Activated CD4-positive, alpha-beta T cell treated with anti-CD3 and anti-CD28 coated beads, Interleukin-2, amount 50 U/mL, for 1 hour (primary cell): Measurements from ENCODE around the gene LBHD2.
"Not testable (repeated sequence)": the region's sequence is repeated elsewhere in the genome, so short reads cannot be mapped to it uniquely, and the experiment has no call there.

Source experiments
- DNase-seq: peaks from one replicate; pipeline ENCODE4 v3.0.0-alpha.2; 2020

The LBHD2 gene

GRCh38 chr14:103104654-103105452 lies 20.8 kb downstream of the LBHD2 start:
- peak; percentile 78 for DNase-seq

- no peak for DNase-seq
These were observed 21.7 kb downstream of the LBHD2 start for GRCh38 chr14:103105580-103106150.

- DNase-seq: no peak
These were observed 23.4 kb downstream of the LBHD2 start for GRCh38 chr14:103107455-103107854.

GRCh38 chr14:103107941-103108748 lies 24.1 kb downstream of the LBHD2 start:
- DNase-seq: no peak

GRCh38 chr14:103108749-103109207 lies 24.8 kb downstream of the LBHD2 start:
- no peak for DNase-seq

- no peak for DNase-seq
These were observed 25.8 kb downstream of the LBHD2 start for GRCh38 chr14:103109535-103110441.

- no peak for DNase-seq
These were observed 26.7 kb downstream of the LBHD2 start for GRCh38 chr14:103110681-103111231.

- no peak for DNase-seq
These were observed 27.3 kb downstream of the LBHD2 start for GRCh38 chr14:103111232-103111868.

- no peak for DNase-seq
These were observed 28.6 kb downstream of the LBHD2 start for GRCh38 chr14:103112400-103113243.

- DNase-seq: no peak
These were observed 29.3 kb downstream of the LBHD2 start for GRCh38 chr14:103113303-103113702.

- no peak for DNase-seq
These were observed 29.8 kb downstream of the LBHD2 start for GRCh38 chr14:103113774-103114173.

GRCh38 chr14:103115086-103115679 lies 31.2 kb downstream of the LBHD2 start:
- not testable (repeated sequence) for DNase-seq

- no peak for DNase-seq
These were observed 32.0 kb downstream of the LBHD2 start for GRCh38 chr14:103115845-103116572.

- no peak for DNase-seq
These were observed 32.6 kb downstream of the LBHD2 start for GRCh38 chr14:103116636-103117035.

- not testable (repeated sequence) for DNase-seq
These were observed 33.5 kb downstream of the LBHD2 start for GRCh38 chr14:103117499-103117898.

GRCh38 chr14:103118018-103118662 lies 34.1 kb downstream of the LBHD2 start:
- no peak for DNase-seq

GRCh38 chr14:103118663-103119404 lies 34.8 kb downstream of the LBHD2 start:
- DNase-seq: no peak

GRCh38 chr14:103119527-103119926 lies 35.5 kb downstream of the LBHD2 start:
- not testable (repeated sequence) for DNase-seq
